ENCODE results near the gene INHBA. TPM values are rescaled to one million over a fixed set of nuclear protein-coding genes. Genes with fewer than 3 reads are reported as not detected.

INHBA gene
- total RNA-seq, 2 donors from 2014 or later: not detected

GRCh38 chr7:41682422-41682821 lies 20.5 kb downstream of the INHBA start:
- no peak for TF ChIP-seq CTCF (conservative IDR thresholded peaks at IDR 0.05)
- Histone ChIP-seq H3K9me3 (ENCODE audit: control insufficient read depth, low read length) (no peaks in the 10 kb centered on the region), H3K27me3 (ENCODE audit: control insufficient read depth, insufficient read depth, low read length, poor library complexity, severe bottlenecking) (no peaks in the 10 kb centered on the region), H3K27ac (ENCODE audit: low read depth, low read length) (no peak overlapping the region), H3K4me1 (ENCODE audit: control insufficient read depth, insufficient read depth, low read length) (no peaks in the 10 kb centered on the region), H3K4me3 (ENCODE audit: low read length) (no peak overlapping the region), H3K36me3 (ENCODE audit: control insufficient read depth, insufficient read depth, low read length) (no peaks in the 10 kb centered on the region), H3K9ac (ENCODE audit: extremely low read depth, low read length, poor library complexity, severe bottlenecking) (no peak overlapping the region)
- H3K4me3 Mint-ChIP-seq: no peak overlapping the region
- H3K9me3 Mint-ChIP-seq: no peaks in the 10 kb centered on the region
- no peaks in the 10 kb centered on the region for H3K36me3 Mint-ChIP-seq (ENCODE audit: low read depth)
- no peak for DNase-seq
- H3K27me3 Mint-ChIP-seq (ENCODE audit: insufficient read depth): no peaks in the 10 kb centered on the region
- no peak overlapping the region for H3K27ac Mint-ChIP-seq
- peaks cover 3% of the 10 kb centered on the region for H3K4me1 Mint-ChIP-seq

GRCh38 chr7:41679566-41679965 lies 23.3 kb downstream of the INHBA start:
- Mint-ChIP-seq H3K36me3 (ENCODE audit: low read depth) (no peaks in the 10 kb centered on the region), H3K4me3 (no peak overlapping the region), H3K27me3 (ENCODE audit: insufficient read depth) (no peaks in the 10 kb centered on the region), H3K27ac (no peak overlapping the region), H3K4me1 (peaks cover 3% of the 10 kb centered on the region), H3K9me3 (no peaks in the 10 kb centered on the region)
- DNase-seq: no peak
- Histone ChIP-seq H3K27ac (ENCODE audit: low read depth, low read length) (no peak overlapping the region), H3K27me3 (ENCODE audit: control insufficient read depth, insufficient read depth, low read length, poor library complexity, severe bottlenecking) (no peaks in the 10 kb centered on the region), H3K4me3 (ENCODE audit: low read length) (no peak overlapping the region), H3K9me3 (ENCODE audit: control insufficient read depth, low read length) (no peaks in the 10 kb centered on the region), H3K36me3 (ENCODE audit: control insufficient read depth, insufficient read depth, low read length) (no peaks in the 10 kb centered on the region), H3K9ac (ENCODE audit: extremely low read depth, low read length, poor library complexity, severe bottlenecking) (no peak overlapping the region), H3K4me1 (ENCODE audit: control insufficient read depth, insufficient read depth, low read length) (no peaks in the 10 kb centered on the region)
- WGBS, 2 experiments (ENCODE audit: insufficient coverage in 1 of 2, insufficient read length in 1 of 2): 83 to 100% methylated on average over 1 to 2 of the region's 2 CpGs
- TF ChIP-seq CTCF (conservative IDR thresholded peaks at IDR 0.05): no peak

- Mint-ChIP-seq H3K4me1 (no peaks in the 10 kb centered on the region), H3K36me3 (ENCODE audit: low read depth) (no peaks in the 10 kb centered on the region), H3K4me3 (no peak overlapping the region), H3K27ac (peak overlapping the region; percentile 14), H3K9me3 (no peaks in the 10 kb centered on the region), H3K27me3 (ENCODE audit: insufficient read depth) (no peaks in the 10 kb centered on the region)
- WGBS, 2 experiments (ENCODE audit: insufficient coverage in 1 of 2, insufficient read length in 1 of 2): 20 to 84% methylated on average over 1 to 4 of the region's 4 CpGs
- TF ChIP-seq CTCF (conservative IDR thresholded peaks at IDR 0.05): no peak
- Histone ChIP-seq H3K4me1 (ENCODE audit: control insufficient read depth, insufficient read depth, low read length) (no peaks in the 10 kb centered on the region), H3K36me3 (ENCODE audit: control insufficient read depth, insufficient read depth, low read length) (no peaks in the 10 kb centered on the region), H3K27me3 (ENCODE audit: control insufficient read depth, insufficient read depth, low read length, poor library complexity, severe bottlenecking) (no peaks in the 10 kb centered on the region), H3K4me3 (ENCODE audit: low read length) (no peak overlapping the region), H3K9me3 (ENCODE audit: control insufficient read depth, low read length) (no peaks in the 10 kb centered on the region), H3K27ac (ENCODE audit: low read depth, low read length) (no peak overlapping the region), H3K9ac (ENCODE audit: extremely low read depth, low read length, poor library complexity, severe bottlenecking) (no peak overlapping the region)
- DNase-seq: no peak
Measured at GRCh38 chr7:41674505-41675023, 28.3 kb downstream of the INHBA start.

Data from endodermal cell (in vitro differentiated cells).